Activated naive CD8-positive, alpha-beta T cell treated with anti-CD3 and anti-CD28 coated beads, Interleukin-2, amount 50 U/mL, for 16 hours (primary cell): ENCODE measurements around the gene OVCH2.
"Not testable (repeated sequence)": the region's sequence is repeated elsewhere in the genome, so short reads cannot be mapped to it uniquely, and the experiment has no call there.

Experiments used
- DNase-seq: peaks from one replicate; pipeline ENCODE4 v3.0.0-alpha.2; 2020; ENCODE audit warnings: low read depth, low spot score

OVCH2 gene, protein sequence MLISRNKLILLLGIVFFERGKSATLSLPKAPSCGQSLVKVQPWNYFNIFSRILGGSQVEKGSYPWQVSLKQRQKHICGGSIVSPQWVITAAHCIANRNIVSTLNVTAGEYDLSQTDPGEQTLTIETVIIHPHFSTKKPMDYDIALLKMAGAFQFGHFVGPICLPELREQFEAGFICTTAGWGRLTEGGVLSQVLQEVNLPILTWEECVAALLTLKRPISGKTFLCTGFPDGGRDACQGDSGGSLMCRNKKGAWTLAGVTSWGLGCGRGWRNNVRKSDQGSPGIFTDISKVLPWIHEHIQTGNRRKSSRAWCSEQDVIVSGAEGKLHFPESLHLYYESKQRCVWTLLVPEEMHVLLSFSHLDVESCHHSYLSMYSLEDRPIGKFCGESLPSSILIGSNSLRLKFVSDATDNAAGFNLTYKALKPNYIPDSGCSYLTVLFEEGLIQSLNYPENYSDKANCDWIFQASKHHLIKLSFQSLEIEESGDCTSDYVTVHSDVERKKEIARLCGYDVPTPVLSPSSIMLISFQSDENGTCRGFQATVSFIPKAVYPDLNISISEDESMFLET

GRCh38 chr11:7706377-7706776, at the start of gene OVCH2:
TSS of gene OVCH2 (minus strand) at chr11:7706477. CDS start at chr11:7706394, 83 bp downstream.
- DNase-seq: no peak

- no peak for DNase-seq
Measured at GRCh38 chr11:7749456-7749855, 43.2 kb upstream of the OVCH2 start.

GRCh38 chr11:7734767-7735166, 28.5 kb upstream of the OVCH2 start:
- not testable (repeated sequence) for DNase-seq

DNA sequence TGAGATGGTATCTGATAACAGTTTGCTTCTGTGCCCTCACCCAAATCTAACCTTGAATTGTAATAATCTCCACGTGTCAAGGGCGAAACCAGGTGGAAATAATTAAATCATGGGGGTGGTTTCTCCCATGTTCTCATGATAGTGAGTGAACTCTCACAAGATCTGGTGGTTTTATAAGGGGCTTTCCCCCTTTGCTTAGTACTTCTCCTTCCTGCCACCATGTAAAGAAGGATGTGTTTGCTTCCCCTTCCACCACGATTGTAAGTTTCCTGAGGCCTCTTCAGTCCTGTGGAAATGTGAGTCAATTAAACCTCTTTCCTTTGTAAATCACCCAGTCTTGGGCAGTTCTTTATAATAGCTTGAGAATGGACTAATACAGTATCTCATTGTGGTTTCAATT, 8.5 kb upstream of the OVCH2 start:
- DNase-seq: no peak

DNA sequence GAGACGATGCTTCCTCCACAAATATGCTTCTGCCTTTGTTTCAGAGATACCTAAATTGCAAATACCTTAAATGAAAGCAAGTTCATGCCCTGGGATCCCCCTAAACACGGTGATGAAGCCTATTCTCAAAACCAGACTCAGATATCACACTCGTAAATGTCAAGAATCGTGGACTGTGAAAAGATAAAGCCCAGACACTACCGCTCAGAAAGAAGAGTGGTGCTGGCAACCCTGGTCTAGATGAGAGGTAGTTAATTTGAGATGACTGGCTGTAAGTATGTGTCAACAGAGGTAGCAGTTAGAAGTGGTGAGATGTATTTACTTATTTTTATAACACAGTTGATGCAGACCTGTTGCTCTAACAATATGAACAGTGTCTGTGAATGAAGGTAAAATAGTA, 2.5 kb downstream of the OVCH2 start:
- no peak for DNase-seq

- no peak for DNase-seq
Measured at GRCh38 chr11:7696424-7696823, 9.9 kb downstream of the OVCH2 start.

- no peak for DNase-seq
Measured at GRCh38 chr11:7694235-7694634, 12.0 kb downstream of the OVCH2 start.

GRCh38 chr11:7692426-7692825, 13.9 kb downstream of the OVCH2 start:
- no peak for DNase-seq

GRCh38 chr11:7691759-7692350, 14.4 kb downstream of the OVCH2 start:
- no peak for DNase-seq

DNA sequence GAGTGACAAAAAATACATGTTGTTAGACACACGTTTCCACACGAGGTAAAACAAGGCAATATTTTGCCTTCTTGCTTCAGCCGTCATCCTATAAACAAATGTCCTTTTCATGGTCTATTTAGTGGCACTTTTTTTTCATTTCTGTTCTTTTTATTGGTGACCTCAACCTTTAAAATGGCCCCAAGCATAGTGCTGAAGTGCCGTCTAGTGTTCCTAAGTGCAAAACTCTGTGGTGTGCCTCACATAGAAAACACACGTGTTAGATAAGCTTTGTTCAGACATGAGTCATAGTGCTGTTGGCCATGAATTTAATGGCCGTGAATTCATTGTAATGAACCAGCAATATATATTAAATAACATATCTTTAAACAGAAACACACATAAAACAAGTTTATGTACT, 15.6 kb downstream of the OVCH2 start:
- DNase-seq: no peak

DNA sequence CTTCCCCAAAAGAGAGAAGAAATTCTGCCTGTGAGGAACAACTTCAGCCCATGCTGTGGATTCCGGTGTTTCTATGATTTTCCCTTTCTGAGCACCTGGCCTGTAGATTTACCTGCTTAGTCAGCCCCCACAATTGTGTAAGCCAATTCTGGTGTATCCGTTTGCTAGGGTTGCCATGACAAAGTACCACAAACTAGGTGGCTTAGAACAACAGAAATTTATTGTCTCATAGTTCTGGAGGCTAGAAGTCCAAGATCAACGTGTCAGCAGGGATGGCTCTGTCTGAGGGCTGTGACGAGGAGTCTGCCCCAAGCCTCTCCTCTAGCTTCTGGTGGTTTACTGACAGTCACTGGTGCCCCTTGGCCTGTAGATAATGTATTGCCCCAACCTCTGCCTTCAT, 17.0 kb downstream of the OVCH2 start:
- DNase-seq: no peak

GRCh38 chr11:7688238-7688826, 17.9 kb downstream of the OVCH2 start:
- no peak for DNase-seq

DNA sequence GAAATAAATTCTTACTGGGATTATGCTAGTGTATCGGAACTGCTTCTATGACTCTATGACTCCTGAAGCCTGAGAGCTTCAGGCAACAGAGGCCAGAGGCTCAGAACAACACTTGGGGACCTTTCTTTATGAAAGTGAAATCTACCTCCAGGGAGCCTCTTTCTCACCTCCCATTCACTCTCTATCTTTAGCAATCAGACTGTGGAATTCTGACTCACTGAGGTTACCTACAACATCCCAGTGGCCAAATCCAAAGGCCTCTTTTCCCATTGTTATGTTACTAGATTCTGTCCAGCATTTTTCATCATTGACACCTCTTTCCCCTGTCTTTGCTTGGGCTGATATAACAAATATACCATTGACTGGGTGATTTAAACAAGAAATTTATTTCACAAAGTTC, 18.9 kb downstream of the OVCH2 start:
- DNase-seq: no peak

DNA sequence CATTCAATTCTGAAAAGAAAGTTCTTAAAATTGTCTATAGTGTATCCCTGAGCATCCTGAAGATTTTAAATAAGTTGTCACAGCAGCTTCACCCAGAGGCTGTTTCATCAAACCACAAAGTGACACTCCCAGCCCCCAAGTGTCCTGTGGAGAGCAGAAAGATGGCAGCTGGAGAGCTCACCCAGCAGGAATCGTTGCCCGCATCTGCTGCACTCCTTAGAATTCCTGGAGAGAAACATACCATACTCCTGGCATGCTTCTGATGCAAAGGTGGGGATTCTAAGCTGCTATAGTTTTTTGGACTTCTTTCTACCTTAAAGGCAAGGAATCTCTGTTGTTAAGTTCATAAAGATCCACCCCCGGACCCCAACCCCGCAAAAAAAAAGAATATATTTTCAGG, 19.5 kb downstream of the OVCH2 start:
- DNase-seq: no peak

GRCh38 chr11:7683571-7683970, 22.7 kb downstream of the OVCH2 start:
- DNase-seq: no peak

- DNase-seq: no peak
Measured at GRCh38 chr11:7677796-7678201, 28.5 kb downstream of the OVCH2 start.

- DNase-seq: no peak
Measured at GRCh38 chr11:7677071-7677470, 29.2 kb downstream of the OVCH2 start.

- no peak for DNase-seq
Measured at GRCh38 chr11:7675631-7676030, 30.6 kb downstream of the OVCH2 start.

DNA sequence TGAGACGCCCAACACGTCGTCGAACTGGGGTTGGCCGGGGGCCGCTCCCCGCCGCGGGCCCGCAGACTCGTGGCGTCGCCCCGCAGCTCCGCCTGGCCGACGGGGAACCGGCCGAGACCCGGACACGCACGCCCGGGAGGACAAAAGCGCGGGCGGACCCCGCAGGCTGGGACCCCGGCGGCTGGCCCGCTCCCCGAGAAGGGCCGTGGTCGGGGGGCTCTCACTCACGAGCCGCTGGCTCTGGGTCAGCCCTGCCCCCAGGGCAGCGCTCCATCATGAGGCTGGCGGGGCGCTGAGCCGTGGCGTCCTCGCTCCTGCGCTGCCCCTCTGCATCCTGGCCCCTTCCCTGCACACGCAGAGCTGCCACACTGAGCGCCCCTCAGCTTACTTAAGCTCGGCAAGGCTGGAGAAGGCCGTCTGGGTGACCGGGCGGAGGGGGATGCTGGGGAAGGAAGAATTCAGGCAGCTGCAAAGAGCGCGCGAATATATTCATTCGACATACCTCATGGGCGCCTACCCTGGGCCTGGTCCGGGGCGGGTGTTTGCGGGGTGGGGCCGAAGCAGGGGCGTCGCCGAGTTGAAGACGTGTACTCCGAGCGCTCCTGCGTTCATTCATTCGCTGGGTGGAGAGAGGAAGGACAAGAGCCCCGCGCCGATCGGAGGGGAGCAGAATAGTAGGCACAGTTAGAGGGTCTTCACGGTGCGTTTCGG, 32.4 kb downstream of the OVCH2 start:
- DNase-seq: no peak

DNA sequence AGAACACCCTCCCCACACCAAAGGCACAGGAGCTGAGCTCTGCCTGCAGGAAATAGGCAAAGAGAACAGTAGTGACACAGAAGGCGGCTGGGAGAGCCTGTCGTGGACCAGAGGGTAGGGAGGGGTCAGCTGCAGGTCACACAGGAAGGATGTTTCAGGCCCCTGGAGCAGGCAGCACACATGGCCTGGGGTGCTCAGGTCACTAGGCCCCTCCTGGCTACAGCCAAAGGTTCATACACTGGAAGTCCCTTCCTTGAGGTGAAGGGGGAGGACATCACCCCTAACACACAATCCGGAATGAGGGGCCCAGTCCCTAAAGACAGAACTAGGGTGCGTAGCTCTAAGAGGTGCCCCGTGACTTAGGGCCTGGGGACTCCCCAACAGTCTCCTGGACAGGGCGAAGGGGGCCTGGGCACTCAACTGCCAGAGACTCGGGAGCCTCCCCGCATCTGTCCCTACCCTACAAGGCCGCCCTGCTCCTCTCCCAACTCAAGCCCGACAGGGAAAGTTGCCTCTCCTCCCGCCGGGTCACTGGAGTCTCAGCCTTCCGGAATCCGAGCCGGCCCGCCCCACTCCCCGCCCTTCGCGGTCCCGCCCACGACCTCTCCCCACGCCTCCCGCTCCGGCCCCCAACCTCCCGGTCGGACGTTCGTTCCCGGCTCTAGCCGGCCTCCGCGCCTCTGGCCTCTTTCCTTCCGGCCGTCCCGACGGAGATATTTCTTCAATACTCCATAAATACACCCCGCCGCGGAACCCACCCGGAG, 33.1 kb downstream of the OVCH2 start, which contains the start of gene CYB5R2:
TSS of gene CYB5R2 (minus strand) at position 541 of the 764 bp plus-strand sequence. CDS start 675 bp downstream, outside the sequence.
- DNase-seq: no peak
